A673 (cell line): ENCODE measurements around the gene ATG9B. TPM values are rescaled to one million over a fixed set of nuclear protein-coding genes. Genes with fewer than 3 reads are reported as not detected.
A peak's percentile ranks its signal among the peaks of the same experiment; 100 is the strongest.

Experiments used
- BruUV-seq: library from RNA; stranded (reverse); fragments of 400-500 nt; replicated peaks from 2 replicates; lab custom pipeline; 2021; lab: Mats Ljungman, UMichigan
- CTCF ChIA-PET: fragments of 300-600 bp; sonication (Branson Sonifier 250); formaldehyde crosslinking; loops from one replicate; lab custom pipeline; 2022; ENCODE audit warnings: antibody characterized with exemption; lab: Charles Lee
- POLR2A ChIA-PET: fragments of 300-600 bp; sonication (Branson Sonifier 250); formaldehyde crosslinking; loops from one replicate; lab custom pipeline; 2022; ENCODE audit warnings: antibody characterized with exemption; ENCODE audit not compliant: low non-redundant PET; lab: Charles Lee
- DNase-seq: peaks from one replicate; pipeline ENCODE4 v3.0.0-alpha.2; 2015; ENCODE audit warnings: low spot score
- H3K27ac ChIP-seq: fragments of 200-600 bp; sonication (generic); 2 replicates; pipeline ENCODE4 v1.5.1; 2016; ENCODE audit warnings: mixed run types, low read depth, mild to moderate bottlenecking, mixed read lengths, antibody characterized with exemption, low read length; ENCODE audit not compliant: poor library complexity, severe bottlenecking
- H3K27me3 ChIP-seq: fragments of 200-600 bp; sonication (generic); replicated peaks from 2 replicates; pipeline ENCODE4 v1.6.1; 2017; ENCODE audit warnings: mixed run types, low read depth, mild to moderate bottlenecking, mixed read lengths, antibody characterized with exemption, low read length; ENCODE audit not compliant: insufficient read depth, poor library complexity
- H3K36me3 ChIP-seq: fragments of 200-600 bp; sonication (generic); 2 replicates; pipeline ENCODE4 v1.6.1; 2016; ENCODE audit warnings: mixed run types, mild to moderate bottlenecking, mixed read lengths, antibody characterized with exemption, low read length; ENCODE audit not compliant: insufficient read depth, poor library complexity, severe bottlenecking
- H3K4me1 ChIP-seq: fragments of 200-600 bp; sonication (generic); 2 replicates; pipeline ENCODE4 v1.6.1; 2017; ENCODE audit warnings: mixed run types, mild to moderate bottlenecking, mixed read lengths, antibody characterized with exemption, low read length; ENCODE audit not compliant: insufficient read depth, poor library complexity, severe bottlenecking
- H3K4me3 ChIP-seq: fragments of 200-600 bp; sonication (generic); 2 replicates; pipeline ENCODE4 v1.5.1; 2016; ENCODE audit warnings: low read depth, mixed run types, mild to moderate bottlenecking, mixed read lengths, low read length; ENCODE audit not compliant: poor library complexity, severe bottlenecking
- H3K9me3 ChIP-seq: fragments of 200-600 bp; sonication (generic); 2 replicates; pipeline ENCODE4 v1.6.1; 2016; ENCODE audit warnings: mixed run types, low read depth, mild to moderate bottlenecking, mixed read lengths, antibody characterized with exemption, low read length; ENCODE audit not compliant: poor library complexity, severe bottlenecking
- CTCF ChIP-seq: fragments of 300-800, 200-600 bp; sonication (generic); conservative IDR thresholded peaks from 2 replicates; pipeline ENCODE4 v1.5.1; 2017; ENCODE audit warnings: low read depth, mild to moderate bottlenecking, antibody characterized with exemption, low read length, moderate library complexity, mixed read lengths
- EZH2 ChIP-seq: fragments of 200-600 bp; sonication (generic); IDR thresholded peaks from 2 replicates; pipeline ENCODE4 v1.6.1; 2017; ENCODE audit warnings: borderline replicate concordance, low read depth, mild to moderate bottlenecking, mixed read lengths, antibody characterized with exemption, low read length; ENCODE audit not compliant: poor library complexity, severe bottlenecking
- intact Hi-C: fragments of 100-400 bp; cut with micrococcal nuclease; formaldehyde crosslinking; loops from one replicate; pipeline ENCODE4 v1.10.0; 2022; ENCODE audit not compliant: unreplicated experiment
- total RNA-seq: library from RNA; stranded (reverse); gene quantifications from 2 replicates; pipeline ENCODE4 v1.2.3, GENCODE V29; 2021

The ATG9B gene
- total RNA-seq, 1 experiment from 2014 or later, result 1.9 TPM

- ChIA-PET POLR2A (no interaction called here), CTCF (interaction anchor here (0.7 to 1.0 kb wide), 2 partner anchors 44 to 98 kb away, joined by 3 to 4 read pairs; no protein-coding TSS in a partner anchor)
- Histone ChIP-seq H3K27ac (peak overlapping the region; percentile 12), H3K9me3 (no peaks in the 10 kb centered on the region), H3K4me3 (no peak overlapping the region), H3K27me3 (no peaks in the 10 kb centered on the region), H3K36me3 (peaks cover 26% of the 10 kb centered on the region), H3K4me1 (peaks cover 27% of the 10 kb centered on the region)
- BruUV-seq, result no TSS peak
- no peak for DNase-seq
- TF ChIP-seq EZH2 (no peak), CTCF (no peak)
- intact Hi-C loops, result no loop called here
Observed at GRCh38 chr7:151062399-151063211, 38.3 kb upstream of the ATG9B start.

- POLR2A ChIA-PET, result no interaction called here
- Histone ChIP-seq H3K27me3 (no peaks in the 10 kb centered on the region), H3K4me3 (no peak overlapping the region), H3K4me1 (peaks cover 30% of the 10 kb centered on the region), H3K27ac (peak overlapping the region; percentile 78), H3K9me3 (no peaks in the 10 kb centered on the region), H3K36me3 (peaks cover 21% of the 10 kb centered on the region)
- CTCF ChIA-PET, result no interaction called here
- TF ChIP-seq EZH2 (no peak), CTCF (no peak)
- intact Hi-C loops, result no loop called here
- no peak for DNase-seq
- no TSS peak for BruUV-seq
Observed at GRCh38 chr7:151062111-151062398, 37.8 kb upstream of the ATG9B start.

GRCh38 chr7:151061213-151062110 lies 37.2 kb upstream of the ATG9B start:
- BruUV-seq, result no TSS peak
- intact Hi-C loops, result no loop called here
- H3K4me1 ChIP-seq, result peaks cover 34% of the 10 kb centered on the region
- H3K4me3 ChIP-seq, result peak overlapping the region; percentile 99
- ChIA-PET CTCF (no interaction called here), POLR2A (no interaction called here)
- H3K27me3 ChIP-seq, result no peaks in the 10 kb centered on the region
- TF ChIP-seq CTCF (no peak), EZH2 (no peak)
- peak overlapping the region; percentile 78 for H3K27ac ChIP-seq
- peaks cover 16% of the 10 kb centered on the region for H3K36me3 ChIP-seq
- DNase-seq, result no peak
- H3K9me3 ChIP-seq, result no peaks in the 10 kb centered on the region
